HEK293 (cell line): ENCODE measurements around the gene MAP7.

Source experiments
- CTCF ChIA-PET: fragments of 350-600 bp; formaldehyde crosslinking; extraction: SDS; loops from one replicate; lab custom pipeline; 2021; ENCODE audit warnings: antibody characterized with exemption; lab: Yijun Ruan, JAX
- POLR2A ChIA-PET: fragments of 300-600 bp; formaldehyde crosslinking; extraction: SDS; loops from one replicate; lab custom pipeline; 2020; ENCODE audit warnings: antibody characterized with exemption, inconsistent platforms; lab: Yijun Ruan, JAX
- H3K27ac ChIP-seq: fragments of 200-500 bp; sonication (Bioruptor generic); 2 replicates; pipeline ENCODE4 v1.5.1; 2014; ENCODE audit warnings: low read depth, low read length, control low read depth, inconsistent platforms; ENCODE audit errors: extremely low read depth
- H3K36me3 ChIP-seq, 2 experiments: fragments of 200-500 bp in 1 of 2; sonication (Bioruptor generic) in 1 of 2; 1 replicate in 1 of 2; 2 replicates in 1 of 2; pipeline ENCODE4 v1.5.1; 2014 to 2017; ENCODE audit warnings: inconsistent platforms in 2 of 2, low read length in 2 of 2; ENCODE audit not compliant: control insufficient read depth in 2 of 2, insufficient read depth in 1 of 2
- H3K4me1 ChIP-seq: fragments of 200-500 bp; sonication (Bioruptor generic); 2 replicates; pipeline ENCODE4 v1.5.1; 2014; ENCODE audit warnings: mild to moderate bottlenecking, low read length, inconsistent platforms; ENCODE audit not compliant: control insufficient read depth, insufficient read depth
- H3K4me3 ChIP-seq: 2 replicates; pipeline ENCODE4 v1.5.1; 2011; ENCODE audit warnings: low read depth, mild to moderate bottlenecking, control low read depth, low read length, moderate library complexity
- H3K9me3 ChIP-seq: fragments of 200-500 bp; sonication (Bioruptor generic); 2 replicates; pipeline ENCODE4 v1.5.1; 2014; ENCODE audit warnings: low read depth, low read length, inconsistent platforms; ENCODE audit not compliant: control insufficient read depth, insufficient read depth
- ELK4 ChIP-seq: IDR thresholded peaks from 2 replicates; pipeline ENCODE4 v1.6.1; 2011; ENCODE audit warnings: mild to moderate bottlenecking, low read depth, low read length, borderline replicate concordance
- GLIS1 ChIP-seq: fragments of 450-650 bp; formaldehyde crosslinking; IDR thresholded peaks from 2 replicates; pipeline ENCODE4 v1.5.1; 2016; ENCODE audit warnings: missing biosample characterization, missing genetic modification characterization
- KLF17 ChIP-seq: fragments of 450-650 bp; formaldehyde crosslinking; IDR thresholded peaks from 2 replicates; pipeline ENCODE4 v1.5.1; 2016; ENCODE audit warnings: missing biosample characterization, missing genetic modification characterization
- OSR2 ChIP-seq: fragments of 450-650 bp; formaldehyde crosslinking; IDR thresholded peaks from 2 replicates; pipeline ENCODE4 v1.5.1; 2016; ENCODE audit warnings: missing biosample characterization, missing genetic modification characterization
- SALL2 ChIP-seq: fragments of 450-650 bp; formaldehyde crosslinking; IDR thresholded peaks from 2 replicates; pipeline ENCODE4 v1.5.0; 2017; ENCODE audit warnings: missing biosample characterization, mild to moderate bottlenecking, missing genetic modification characterization, borderline replicate concordance
- SCRT2 ChIP-seq: fragments of 450-650 bp; formaldehyde crosslinking; IDR thresholded peaks from 2 replicates; pipeline ENCODE4 v1.5.1; 2016; ENCODE audit warnings: missing biosample characterization, missing genetic modification characterization
- ZBTB17 ChIP-seq: fragments of 450-650 bp; formaldehyde crosslinking; IDR thresholded peaks from 2 replicates; pipeline ENCODE4 v1.5.1; 2016; ENCODE audit warnings: missing biosample characterization, missing genetic modification characterization
- ZBTB21 ChIP-seq: fragments of 450-650 bp; formaldehyde crosslinking; IDR thresholded peaks from 2 replicates; pipeline ENCODE4 v1.5.1; 2017; ENCODE audit warnings: missing biosample characterization, missing genetic modification characterization
- ZEB2 ChIP-seq: fragments of 450-650 bp; formaldehyde crosslinking; IDR thresholded peaks from 2 replicates; pipeline ENCODE4 v1.5.1; 2016; ENCODE audit warnings: missing biosample characterization, missing genetic modification characterization
- ZFP3 ChIP-seq: fragments of 450-650 bp; formaldehyde crosslinking; IDR thresholded peaks from 2 replicates; pipeline ENCODE4 v1.5.1; 2016; ENCODE audit warnings: low read depth, missing biosample characterization, missing genetic modification characterization
- ZNF140 ChIP-seq: fragments of 450-650 bp; formaldehyde crosslinking; IDR thresholded peaks from 2 replicates; pipeline ENCODE4 v1.5.1; 2016; ENCODE audit warnings: missing biosample characterization, missing genetic modification characterization
- ZNF155 ChIP-seq: fragments of 450-650 bp; formaldehyde crosslinking; IDR thresholded peaks from 2 replicates; pipeline ENCODE4 v1.5.1; 2016; ENCODE audit warnings: missing biosample characterization, missing genetic modification characterization
- ZNF184 ChIP-seq: fragments of 450-650 bp; IDR thresholded peaks from 2 replicates; pipeline ENCODE4 v1.5.1; 2018; ENCODE audit warnings: missing biosample characterization, mild to moderate bottlenecking, missing genetic modification characterization
- ZNF2 ChIP-seq: fragments of 450-650 bp; formaldehyde crosslinking; IDR thresholded peaks from 2 replicates; pipeline ENCODE4 v1.5.1; 2016; ENCODE audit warnings: missing biosample characterization, missing genetic modification characterization
- ZNF214 ChIP-seq: fragments of 450-650 bp; formaldehyde crosslinking; IDR thresholded peaks from 2 replicates; pipeline ENCODE4 v1.5.1; 2017; ENCODE audit warnings: missing biosample characterization, mild to moderate bottlenecking, missing genetic modification characterization, borderline replicate concordance
- ZNF223 ChIP-seq: fragments of 450-650 bp; formaldehyde crosslinking; IDR thresholded peaks from 2 replicates; pipeline ENCODE4 v1.5.1; 2016; ENCODE audit warnings: missing biosample characterization, missing genetic modification characterization
- ZNF239 ChIP-seq: fragments of 450-650 bp; formaldehyde crosslinking; IDR thresholded peaks from 2 replicates; pipeline ENCODE4 v1.5.1; 2016; ENCODE audit warnings: missing biosample characterization, missing genetic modification characterization
- ZNF274 ChIP-seq, 2 experiments: fragments of 200-500 bp in 1 of 2; fragments of 450-650 bp in 1 of 2; sonication (Bioruptor generic) in 1 of 2; formaldehyde crosslinking in 1 of 2; IDR thresholded peaks; 2 replicates each; pipeline versions ENCODE4 v1.5.1 to v1.6.1; 2014 to 2016; ENCODE audit warnings: borderline replicate concordance in 1 of 2, inconsistent platforms in 1 of 2, low read length in 1 of 2, missing biosample characterization in 1 of 2, missing genetic modification characterization in 1 of 2
- ZNF280C ChIP-seq: fragments of 450-650 bp; formaldehyde crosslinking; IDR thresholded peaks from 2 replicates; pipeline ENCODE4 v1.5.1; 2016; ENCODE audit warnings: missing biosample characterization, missing genetic modification characterization
- ZNF324 ChIP-seq: fragments of 450-650 bp; formaldehyde crosslinking; IDR thresholded peaks from 2 replicates; pipeline ENCODE4 v1.5.1; 2016; ENCODE audit warnings: missing biosample characterization, missing genetic modification characterization
- ZNF560 ChIP-seq: fragments of 450-650 bp; formaldehyde crosslinking; IDR thresholded peaks from 2 replicates; pipeline ENCODE4 v1.5.1; 2017; ENCODE audit warnings: missing biosample characterization, missing genetic modification characterization, borderline replicate concordance
- ZNF785 ChIP-seq: fragments of 450-650 bp; formaldehyde crosslinking; IDR thresholded peaks from 2 replicates; pipeline ENCODE4 v1.5.1; 2016; ENCODE audit warnings: missing biosample characterization, missing genetic modification characterization
- ZSCAN18 ChIP-seq: fragments of 450-650 bp; formaldehyde crosslinking; IDR thresholded peaks from 2 replicates; pipeline ENCODE4 v1.5.1; 2016; ENCODE audit warnings: missing biosample characterization, missing genetic modification characterization
- ZSCAN23 ChIP-seq: fragments of 450-650 bp; formaldehyde crosslinking; IDR thresholded peaks from 2 replicates; pipeline ENCODE4 v1.5.1; 2016; ENCODE audit warnings: missing biosample characterization, missing genetic modification characterization

Gene MAP7

GRCh38 chr6:136326038-136326553 is 224.1 kb downstream of the MAP7 start (continued):
- TF ChIP-seq ZEB2 (tag by site-specific recombination) (peak; percentile 78), ZBTB17 (tag by site-specific recombination) (peak; percentile 66), SCRT2 (peak; percentile 68), ZNF184 (tag by site-specific recombination) (peak; percentile 76), GLIS1 (tag by site-specific recombination) (no peak), ZSCAN23 (tag by site-specific recombination) (0 out of 2 replicates have a peak, but pooled peaks have one; percentile 27), ELK4 (no peak), ZNF2 (tag by site-specific recombination) (0 out of 2 replicates have a peak, but pooled peaks have one; percentile 47), ZNF223 (0 out of 2 replicates have a peak, but pooled peaks have one; percentile 49), ZNF560 (tag by site-specific recombination) (no peak), ZSCAN18 (tag by site-specific recombination) (0 out of 2 replicates have a peak, but pooled peaks have one; percentile 54), ZFP3 (tag by site-specific recombination) (no peak), ZNF140 (tag by site-specific recombination) (no peak), ZNF274 (IDR thresholded peaks at IDR 0.05; ENCODE audit: low read length) (no peak), ZNF274 (tag by site-specific recombination; IDR thresholded peaks at IDR 0.05; ENCODE audit: borderline replicate concordance) (no peak), ZNF785 (tag by site-specific recombination) (no peak), KLF17 (tag by site-specific recombination) (0 out of 2 replicates have a peak, but pooled peaks have one; percentile 48), ZNF280C (no peak), ZBTB21 (tag by site-specific recombination) (peak; percentile 95), ZNF214 (tag by site-specific recombination) (no peak)

- POLR2A ChIA-PET = no interaction called here
- H3K4me3 ChIP-seq = no peak overlapping the region
- no peaks in the 10 kb centered on the region for H3K36me3 ChIP-seq
- no peaks in the 10 kb centered on the region for H3K9me3 ChIP-seq
- H3K4me1 ChIP-seq = 0 out of 2 replicates have a peak, but pooled peaks cover 3% of the 10 kb centered on the region
- TF ChIP-seq ZNF155 (tag by site-specific recombination) (no peak), SALL2 (tag by site-specific recombination) (no peak), GLIS1 (tag by site-specific recombination) (no peak), ZNF324 (no peak), OSR2 (tag by site-specific recombination) (no peak), ZNF239 (tag by site-specific recombination) (no peak)
- CTCF ChIA-PET = interaction anchor here (0.7 to 4.1 kb wide), 3 partner anchors 8 to 363 kb away, joined by 3 to 19 read pairs (median 4); no protein-coding TSS in a partner anchor
- H3K27ac ChIP-seq = no peak overlapping the region
Measured at GRCh38 chr6:136324686-136325380, 225.4 kb downstream of the MAP7 start.
